Endothelial cell of umbilical vein (primary cell): Measurements from ENCODE around the gene PRR9.

ENCODE experiments used
- POLR2A ChIP-seq: IDR thresholded peaks from 2 replicates; pipeline ENCODE4 v1.6.1; 2012; ENCODE audit warnings: low read depth, mild to moderate bottlenecking, control low read depth, low read length
- POLR2AphosphoS5 ChIP-seq: IDR thresholded peaks from 2 replicates; pipeline ENCODE4 v1.6.1; 2012; ENCODE audit warnings: low read depth, mild to moderate bottlenecking, control low read depth, low read length, moderate library complexity; ENCODE audit not compliant: insufficient read depth
- TF ChIP-seq, protein P1 (sequence below), 2 donors: IDR thresholded peaks; 1 replicate in 1 of 2; 2 replicates in 1 of 2; pipeline ENCODE4 v1.5.1; 2011; ENCODE audit warnings: low read length in 2 of 2, mild to moderate bottlenecking in 2 of 2, moderate library complexity in 2 of 2, control low read depth in 1 of 2, inconsistent platforms in 1 of 2, low read depth in 1 of 2; ENCODE audit not compliant: insufficient read depth in 1 of 2; ENCODE audit errors: extremely low read depth in 1 of 2

DNA sequence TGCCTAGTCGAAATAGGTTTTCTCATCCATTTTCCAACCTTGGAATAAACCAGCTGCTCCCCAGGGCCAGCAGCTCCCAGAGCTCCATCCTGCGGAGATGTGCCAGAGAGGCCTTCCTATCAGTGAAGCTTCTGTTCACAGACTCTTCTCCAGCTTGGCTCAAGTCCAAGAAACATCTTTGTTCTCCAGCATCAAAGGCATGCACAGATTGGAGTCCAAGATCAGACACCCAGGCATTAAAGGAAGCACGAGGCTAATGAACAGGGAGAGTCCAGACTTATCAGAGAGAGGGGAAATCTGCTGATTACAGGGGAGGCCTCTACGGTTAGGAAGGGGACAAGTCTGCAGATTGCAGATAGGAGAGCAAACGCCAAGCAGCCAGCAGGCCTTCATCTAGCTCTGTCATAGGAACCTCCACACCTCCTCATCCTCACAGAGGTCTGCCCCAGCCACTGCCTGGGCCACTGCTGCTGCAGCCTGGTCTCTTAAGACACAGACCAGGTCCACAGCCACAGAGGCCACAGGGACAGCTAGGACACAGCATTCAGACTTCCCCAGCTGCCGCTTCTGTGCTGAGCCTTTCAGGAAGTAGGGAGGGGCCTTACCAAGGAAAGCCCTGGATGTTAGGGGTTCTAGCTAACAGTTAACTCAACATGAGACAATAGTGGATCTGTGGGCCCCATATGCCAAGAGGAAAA, 3.4 kb downstream of the PRR9 start:
- TF ChIP-seq POLR2AphosphoS5 (no peak), POLR2A (no peak)
- TF ChIP-seq, protein P1, sequence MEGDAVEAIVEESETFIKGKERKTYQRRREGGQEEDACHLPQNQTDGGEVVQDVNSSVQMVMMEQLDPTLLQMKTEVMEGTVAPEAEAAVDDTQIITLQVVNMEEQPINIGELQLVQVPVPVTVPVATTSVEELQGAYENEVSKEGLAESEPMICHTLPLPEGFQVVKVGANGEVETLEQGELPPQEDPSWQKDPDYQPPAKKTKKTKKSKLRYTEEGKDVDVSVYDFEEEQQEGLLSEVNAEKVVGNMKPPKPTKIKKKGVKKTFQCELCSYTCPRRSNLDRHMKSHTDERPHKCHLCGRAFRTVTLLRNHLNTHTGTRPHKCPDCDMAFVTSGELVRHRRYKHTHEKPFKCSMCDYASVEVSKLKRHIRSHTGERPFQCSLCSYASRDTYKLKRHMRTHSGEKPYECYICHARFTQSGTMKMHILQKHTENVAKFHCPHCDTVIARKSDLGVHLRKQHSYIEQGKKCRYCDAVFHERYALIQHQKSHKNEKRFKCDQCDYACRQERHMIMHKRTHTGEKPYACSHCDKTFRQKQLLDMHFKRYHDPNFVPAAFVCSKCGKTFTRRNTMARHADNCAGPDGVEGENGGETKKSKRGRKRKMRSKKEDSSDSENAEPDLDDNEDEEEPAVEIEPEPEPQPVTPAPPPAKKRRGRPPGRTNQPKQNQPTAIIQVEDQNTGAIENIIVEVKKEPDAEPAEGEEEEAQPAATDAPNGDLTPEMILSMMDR (IDR thresholded peaks at IDR 0.05; ENCODE audit: extremely low read depth in 1 of 2, insufficient read depth in 1 of 2, low read depth in 1 of 2, low read length in 2 of 2), result no peak
